Neural cell (in vitro differentiated cells): ENCODE measurements around the gene PIERCE2.

Experiments
- TF ChIP-seq, protein P1 (sequence below): fragments of 450-650 bp; IDR thresholded peaks from 2 replicates; pipeline ENCODE4 v1.5.1; 2014; ENCODE audit warnings: antibody characterized with exemption, mild to moderate bottlenecking, moderate library complexity; ENCODE audit not compliant: poor library complexity, severe bottlenecking
- TF ChIP-seq, protein P2 (sequence below): IDR thresholded peaks from 2 replicates; pipeline ENCODE4 v1.6.1; 2012; ENCODE audit warnings: borderline replicate concordance

GRCh38 chr15:55407498-55408011 lies 740 bp upstream of the PIERCE2 start:
- TF ChIP-seq, protein P1, sequence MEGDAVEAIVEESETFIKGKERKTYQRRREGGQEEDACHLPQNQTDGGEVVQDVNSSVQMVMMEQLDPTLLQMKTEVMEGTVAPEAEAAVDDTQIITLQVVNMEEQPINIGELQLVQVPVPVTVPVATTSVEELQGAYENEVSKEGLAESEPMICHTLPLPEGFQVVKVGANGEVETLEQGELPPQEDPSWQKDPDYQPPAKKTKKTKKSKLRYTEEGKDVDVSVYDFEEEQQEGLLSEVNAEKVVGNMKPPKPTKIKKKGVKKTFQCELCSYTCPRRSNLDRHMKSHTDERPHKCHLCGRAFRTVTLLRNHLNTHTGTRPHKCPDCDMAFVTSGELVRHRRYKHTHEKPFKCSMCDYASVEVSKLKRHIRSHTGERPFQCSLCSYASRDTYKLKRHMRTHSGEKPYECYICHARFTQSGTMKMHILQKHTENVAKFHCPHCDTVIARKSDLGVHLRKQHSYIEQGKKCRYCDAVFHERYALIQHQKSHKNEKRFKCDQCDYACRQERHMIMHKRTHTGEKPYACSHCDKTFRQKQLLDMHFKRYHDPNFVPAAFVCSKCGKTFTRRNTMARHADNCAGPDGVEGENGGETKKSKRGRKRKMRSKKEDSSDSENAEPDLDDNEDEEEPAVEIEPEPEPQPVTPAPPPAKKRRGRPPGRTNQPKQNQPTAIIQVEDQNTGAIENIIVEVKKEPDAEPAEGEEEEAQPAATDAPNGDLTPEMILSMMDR: no peak
- TF ChIP-seq, protein P2, sequence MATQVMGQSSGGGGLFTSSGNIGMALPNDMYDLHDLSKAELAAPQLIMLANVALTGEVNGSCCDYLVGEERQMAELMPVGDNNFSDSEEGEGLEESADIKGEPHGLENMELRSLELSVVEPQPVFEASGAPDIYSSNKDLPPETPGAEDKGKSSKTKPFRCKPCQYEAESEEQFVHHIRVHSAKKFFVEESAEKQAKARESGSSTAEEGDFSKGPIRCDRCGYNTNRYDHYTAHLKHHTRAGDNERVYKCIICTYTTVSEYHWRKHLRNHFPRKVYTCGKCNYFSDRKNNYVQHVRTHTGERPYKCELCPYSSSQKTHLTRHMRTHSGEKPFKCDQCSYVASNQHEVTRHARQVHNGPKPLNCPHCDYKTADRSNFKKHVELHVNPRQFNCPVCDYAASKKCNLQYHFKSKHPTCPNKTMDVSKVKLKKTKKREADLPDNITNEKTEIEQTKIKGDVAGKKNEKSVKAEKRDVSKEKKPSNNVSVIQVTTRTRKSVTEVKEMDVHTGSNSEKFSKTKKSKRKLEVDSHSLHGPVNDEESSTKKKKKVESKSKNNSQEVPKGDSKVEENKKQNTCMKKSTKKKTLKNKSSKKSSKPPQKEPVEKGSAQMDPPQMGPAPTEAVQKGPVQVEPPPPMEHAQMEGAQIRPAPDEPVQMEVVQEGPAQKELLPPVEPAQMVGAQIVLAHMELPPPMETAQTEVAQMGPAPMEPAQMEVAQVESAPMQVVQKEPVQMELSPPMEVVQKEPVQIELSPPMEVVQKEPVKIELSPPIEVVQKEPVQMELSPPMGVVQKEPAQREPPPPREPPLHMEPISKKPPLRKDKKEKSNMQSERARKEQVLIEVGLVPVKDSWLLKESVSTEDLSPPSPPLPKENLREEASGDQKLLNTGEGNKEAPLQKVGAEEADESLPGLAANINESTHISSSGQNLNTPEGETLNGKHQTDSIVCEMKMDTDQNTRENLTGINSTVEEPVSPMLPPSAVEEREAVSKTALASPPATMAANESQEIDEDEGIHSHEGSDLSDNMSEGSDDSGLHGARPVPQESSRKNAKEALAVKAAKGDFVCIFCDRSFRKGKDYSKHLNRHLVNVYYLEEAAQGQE: no peak
